Memory B cell (primary cell): ENCODE results near the gene C2CD4D.

Experiments used
- ATAC-seq: fragments of 150-1000 bp; cut with Tn5 transposase; 2 replicates; pipeline ENCODE4 v1.10.0; 2021; ENCODE audit warnings: low read depth, mild to moderate bottlenecking, moderate library complexity
- DNase-seq, 2 donors: peaks; one replicate each; pipeline ENCODE4 v3.0.0; 2022; ENCODE audit warnings: low spot score in 2 of 2
- H3K27ac Mint-ChIP-seq: one replicate; pipeline ENCODE4 v1.8.0; 2022; ENCODE audit warnings: mild to moderate bottlenecking, moderate library complexity, mixed read lengths
- H3K27me3 Mint-ChIP-seq: one replicate; pipeline ENCODE4 v1.8.0; 2022; ENCODE audit warnings: mixed read lengths
- H3K36me3 Mint-ChIP-seq: one replicate; pipeline ENCODE4 v1.8.0; 2022; ENCODE audit warnings: mild to moderate bottlenecking, mixed read lengths
- H3K4me1 Mint-ChIP-seq: one replicate; pipeline ENCODE4 v1.8.0; 2022; ENCODE audit warnings: mixed read lengths
- H3K4me3 Mint-ChIP-seq: one replicate; pipeline ENCODE4 v1.8.0; 2022; ENCODE audit warnings: mild to moderate bottlenecking, moderate library complexity, mixed read lengths
- H3K9me3 Mint-ChIP-seq: one replicate; pipeline ENCODE4 v1.8.0; 2022; ENCODE audit warnings: mixed read lengths

The C2CD4D gene

GRCh38 chr1:151834239-151834638, 5.4 kb downstream of the C2CD4D start:
- DNase-seq (no peak), ATAC-seq (no peak)
- no peak overlapping the region for H3K4me3 Mint-ChIP-seq
- no peak overlapping the region for H3K27ac Mint-ChIP-seq
- peaks cover 19% of the 10 kb centered on the region for H3K27me3 Mint-ChIP-seq
- H3K9me3 Mint-ChIP-seq: no peaks in the 10 kb centered on the region
- H3K36me3 Mint-ChIP-seq: no peaks in the 10 kb centered on the region
- peaks cover 16% of the 10 kb centered on the region for H3K4me1 Mint-ChIP-seq

GRCh38 chr1:151833172-151833900, 6.3 kb downstream of the C2CD4D start:
- DNase-seq (no peak), ATAC-seq (no peak)
- Mint-ChIP-seq H3K27ac (no peak overlapping the region), H3K36me3 (no peaks in the 10 kb centered on the region), H3K4me1 (peaks cover 20% of the 10 kb centered on the region), H3K9me3 (no peaks in the 10 kb centered on the region), H3K4me3 (no peak overlapping the region), H3K27me3 (peaks cover 22% of the 10 kb centered on the region)

DNA sequence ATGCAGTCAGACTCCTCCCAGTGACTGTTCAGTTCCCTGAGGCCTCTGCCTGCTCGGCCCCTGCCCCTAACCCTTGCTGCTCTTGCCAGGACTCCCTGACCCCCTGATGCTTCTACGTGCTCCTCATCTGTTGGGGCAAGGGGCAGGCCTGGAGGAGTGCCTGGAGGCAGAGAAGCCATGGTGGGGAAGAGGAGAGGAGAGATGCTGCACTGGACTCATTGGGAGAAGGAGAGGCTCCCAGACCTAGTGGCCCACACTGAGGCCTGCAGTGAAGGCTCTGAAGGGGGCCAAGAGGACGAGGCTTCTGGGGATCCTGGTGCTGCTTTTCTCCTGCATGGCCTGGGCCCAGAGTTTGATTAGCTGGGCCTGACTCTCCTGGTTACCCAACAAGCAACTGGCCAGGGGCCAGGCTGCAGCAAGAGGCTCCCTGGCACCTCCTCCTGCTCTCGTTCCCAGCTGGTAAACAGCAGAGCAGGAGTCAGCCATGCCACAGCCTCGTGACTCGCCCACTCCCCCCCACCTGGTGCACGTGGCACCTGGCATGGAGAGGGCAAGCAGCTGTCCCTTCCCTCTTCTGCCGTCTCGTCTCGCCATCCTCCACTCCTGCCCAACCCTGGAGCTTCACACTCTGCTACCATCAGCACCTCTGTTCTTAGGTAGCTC, 7.2 kb downstream of the C2CD4D start:
- ATAC-seq (no peak), DNase-seq (no peak)
- Mint-ChIP-seq H3K27me3 (peaks cover 26% of the 10 kb centered on the region), H3K9me3 (no peaks in the 10 kb centered on the region), H3K27ac (no peak overlapping the region), H3K4me1 (peaks cover 16% of the 10 kb centered on the region), H3K4me3 (no peak overlapping the region), H3K36me3 (no peaks in the 10 kb centered on the region)

- Mint-ChIP-seq H3K36me3 (no peaks in the 10 kb centered on the region), H3K4me1 (peaks cover 13% of the 10 kb centered on the region), H3K27me3 (peaks cover 21% of the 10 kb centered on the region), H3K27ac (no peak within 1 kb of the TSS), H3K9me3 (no peaks in the 10 kb centered on the region), H3K4me3 (no peak within 1 kb of the TSS)
- no peak for ATAC-seq
- DNase-seq: no peak
These were observed 8.0 kb downstream of the C2CD4D start, which contains the start of gene RORC for GRCh38 chr1:151831605-151832004. Gene RORC (minus strand): TSS chr1:151831802. CDS start chr1:151831764, 38 bp downstream.

- DNase-seq: no peak
- H3K4me1 Mint-ChIP-seq: peaks cover 10% of the 10 kb centered on the region
- no peaks in the 10 kb centered on the region for H3K36me3 Mint-ChIP-seq
- H3K27me3 Mint-ChIP-seq: peaks cover 22% of the 10 kb centered on the region
- H3K27ac Mint-ChIP-seq: no peak overlapping the region
- H3K4me3 Mint-ChIP-seq: no peak overlapping the region
- no peaks in the 10 kb centered on the region for H3K9me3 Mint-ChIP-seq
- no peak for ATAC-seq
These were observed 8.4 kb downstream of the C2CD4D start for GRCh38 chr1:151831256-151831591.

DNA sequence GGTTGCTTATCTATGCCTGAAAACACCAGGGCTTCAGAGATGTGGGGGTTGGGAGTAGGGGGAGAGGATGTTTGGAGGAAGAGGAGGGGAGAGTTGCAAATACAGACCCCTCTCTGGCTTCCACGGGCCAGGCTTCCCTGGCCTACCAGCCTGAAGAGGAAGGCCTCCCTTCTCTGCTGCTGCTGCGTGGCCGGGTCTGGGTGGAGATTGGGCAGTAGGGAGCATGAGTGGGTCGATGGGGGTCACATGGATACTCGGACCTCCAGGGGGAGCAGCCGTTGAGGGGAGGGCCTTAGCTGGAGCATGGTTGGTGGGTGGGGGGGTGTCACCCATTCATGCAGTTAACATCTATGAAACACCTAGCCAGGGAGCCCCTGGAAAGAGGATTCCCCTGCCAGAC, 9.6 kb downstream of the C2CD4D start:
- no peak for ATAC-seq
- Mint-ChIP-seq H3K9me3 (no peaks in the 10 kb centered on the region), H3K36me3 (no peaks in the 10 kb centered on the region), H3K27me3 (peaks cover 22% of the 10 kb centered on the region), H3K4me3 (no peak overlapping the region), H3K27ac (no peak overlapping the region), H3K4me1 (peaks cover 10% of the 10 kb centered on the region)
- no peak for DNase-seq

GRCh38 chr1:151829352-151830046, 10.1 kb downstream of the C2CD4D start:
- H3K36me3 Mint-ChIP-seq: no peaks in the 10 kb centered on the region
- no peak for DNase-seq
- H3K27ac Mint-ChIP-seq: no peak overlapping the region
- no peak overlapping the region for H3K4me3 Mint-ChIP-seq
- no peak for ATAC-seq
- H3K27me3 Mint-ChIP-seq: peaks cover 22% of the 10 kb centered on the region
- H3K4me1 Mint-ChIP-seq: peaks cover 10% of the 10 kb centered on the region
- H3K9me3 Mint-ChIP-seq: no peaks in the 10 kb centered on the region

GRCh38 chr1:151828921-151829320, 10.7 kb downstream of the C2CD4D start:
- ATAC-seq: no peak
- H3K27me3 Mint-ChIP-seq: peaks cover 22% of the 10 kb centered on the region
- H3K4me1 Mint-ChIP-seq: peaks cover 10% of the 10 kb centered on the region
- no peaks in the 10 kb centered on the region for H3K36me3 Mint-ChIP-seq
- H3K4me3 Mint-ChIP-seq: no peak overlapping the region
- no peak for DNase-seq
- H3K27ac Mint-ChIP-seq: no peak overlapping the region
- no peaks in the 10 kb centered on the region for H3K9me3 Mint-ChIP-seq

DNA sequence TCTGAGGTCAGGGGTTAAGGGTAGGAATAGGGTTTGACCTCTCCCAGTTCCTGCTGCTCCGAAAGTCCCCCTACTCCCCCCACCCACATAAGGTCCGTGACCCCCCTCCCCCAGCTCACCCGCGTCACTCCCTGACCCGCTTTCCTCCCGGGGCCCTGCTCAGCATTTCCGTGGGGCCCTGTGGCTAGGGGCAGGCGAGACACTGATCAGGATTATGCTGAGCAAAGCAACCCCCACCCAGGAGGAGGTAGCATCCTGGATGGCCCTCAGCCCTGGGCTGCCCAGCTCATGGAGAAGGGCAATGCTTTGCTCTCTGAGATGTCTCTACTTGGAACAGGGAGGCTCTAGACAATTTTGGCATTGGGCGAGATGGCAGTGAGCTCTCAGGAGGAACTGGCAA, 11.8 kb downstream of the C2CD4D start:
- H3K27me3 Mint-ChIP-seq: peaks cover 25% of the 10 kb centered on the region
- H3K4me1 Mint-ChIP-seq: peaks cover 10% of the 10 kb centered on the region
- no peaks in the 10 kb centered on the region for H3K36me3 Mint-ChIP-seq
- H3K27ac Mint-ChIP-seq: no peak overlapping the region
- no peak overlapping the region for H3K4me3 Mint-ChIP-seq
- DNase-seq (no peak), ATAC-seq (no peak)
- H3K9me3 Mint-ChIP-seq: no peaks in the 10 kb centered on the region

DNA sequence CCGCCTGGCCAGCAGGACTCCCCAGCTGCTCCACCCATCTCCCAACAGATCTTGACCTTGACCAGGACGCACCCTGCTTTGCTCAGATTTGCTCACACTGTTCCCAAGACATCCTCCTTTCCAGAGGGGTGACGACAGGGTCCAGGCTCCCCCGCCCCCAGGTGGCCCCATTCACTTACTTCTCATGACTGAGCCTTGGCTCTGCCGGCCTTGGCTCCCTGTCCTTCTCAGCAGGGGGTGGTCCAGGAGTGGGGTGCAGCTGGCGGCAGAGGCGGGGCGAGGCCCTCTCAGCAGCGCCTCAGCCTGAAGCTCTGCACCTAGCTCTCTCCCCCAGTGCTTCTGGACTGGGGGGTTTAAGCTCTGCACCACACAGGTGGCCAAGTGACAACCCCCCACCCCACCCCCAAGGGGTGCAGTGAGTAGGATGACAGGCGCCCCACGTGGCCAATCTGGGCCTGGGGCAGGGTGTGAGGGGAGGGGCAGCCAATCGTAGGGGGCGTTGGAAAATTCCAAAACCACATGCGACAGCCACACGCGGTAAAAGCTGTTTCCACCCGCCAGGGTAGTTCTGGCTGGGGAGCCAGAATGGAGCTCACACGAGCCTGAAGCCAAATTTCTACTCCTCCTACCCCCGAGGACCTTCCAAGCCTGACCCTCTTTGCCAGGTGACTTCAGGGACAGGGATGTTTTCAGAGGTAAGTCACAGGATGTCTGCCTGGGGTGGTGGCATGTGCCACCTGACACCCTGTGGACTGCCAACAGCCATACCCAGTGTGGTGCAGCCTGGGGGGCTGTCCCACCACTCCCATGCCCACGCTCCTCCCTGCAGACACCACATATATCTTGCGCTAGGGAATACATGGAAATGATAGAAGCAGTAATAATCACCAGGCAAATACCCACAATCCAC, 13.6 kb downstream of the C2CD4D start:
- DNase-seq (no peak), ATAC-seq (no peak)
- H3K27ac Mint-ChIP-seq: no peak overlapping the region
- peaks cover 22% of the 10 kb centered on the region for H3K27me3 Mint-ChIP-seq
- no peaks in the 10 kb centered on the region for H3K9me3 Mint-ChIP-seq
- H3K36me3 Mint-ChIP-seq: no peaks in the 10 kb centered on the region
- peaks cover 10% of the 10 kb centered on the region for H3K4me1 Mint-ChIP-seq
- H3K4me3 Mint-ChIP-seq: no peak overlapping the region

DNA sequence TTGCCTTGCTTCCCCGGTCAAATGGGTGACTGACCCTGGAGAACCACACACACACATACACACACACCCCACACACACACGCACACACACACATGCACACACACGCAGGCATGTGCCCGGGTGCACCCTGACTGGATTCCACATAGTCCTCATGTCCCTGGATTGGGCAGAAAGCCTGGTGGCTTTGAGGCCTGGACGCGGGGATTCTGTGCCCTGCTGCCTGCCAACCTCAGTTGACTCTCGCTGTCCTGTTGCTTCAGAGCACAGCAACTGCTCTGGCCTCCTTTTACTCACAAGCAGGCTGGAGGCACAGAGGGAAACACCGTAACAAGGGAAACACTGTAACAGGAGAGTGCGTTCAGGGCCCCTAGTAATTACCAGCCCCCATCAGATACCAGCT, 14.4 kb downstream of the C2CD4D start:
- Mint-ChIP-seq H3K4me3 (no peak overlapping the region), H3K27me3 (peaks cover 21% of the 10 kb centered on the region), H3K27ac (no peak overlapping the region), H3K4me1 (peaks cover 8% of the 10 kb centered on the region), H3K36me3 (no peaks in the 10 kb centered on the region), H3K9me3 (no peaks in the 10 kb centered on the region)
- no peak for DNase-seq
- ATAC-seq: no peak

GRCh38 chr1:151823175-151823574, 16.4 kb downstream of the C2CD4D start:
- Mint-ChIP-seq H3K9me3 (no peaks in the 10 kb centered on the region), H3K36me3 (no peaks in the 10 kb centered on the region), H3K27ac (no peak overlapping the region), H3K4me3 (no peak overlapping the region), H3K27me3 (peaks cover 17% of the 10 kb centered on the region), H3K4me1 (no peaks in the 10 kb centered on the region)
- DNase-seq (no peak), ATAC-seq (no peak)

- peaks cover 2% of the 10 kb centered on the region for H3K4me1 Mint-ChIP-seq
- no peaks in the 10 kb centered on the region for H3K9me3 Mint-ChIP-seq
- no peak for ATAC-seq
- H3K27me3 Mint-ChIP-seq: peaks cover 13% of the 10 kb centered on the region
- DNase-seq: no peak
- no peak overlapping the region for H3K27ac Mint-ChIP-seq
- no peaks in the 10 kb centered on the region for H3K36me3 Mint-ChIP-seq
- no peak overlapping the region for H3K4me3 Mint-ChIP-seq
These were observed 17.2 kb downstream of the C2CD4D start for GRCh38 chr1:151822404-151822803.

GRCh38 chr1:151820940-151821339, 18.7 kb downstream of the C2CD4D start:
- H3K27me3 Mint-ChIP-seq: peaks cover 14% of the 10 kb centered on the region
- no peaks in the 10 kb centered on the region for H3K9me3 Mint-ChIP-seq
- no peak overlapping the region for H3K27ac Mint-ChIP-seq
- DNase-seq (no peak), ATAC-seq (no peak)
- H3K36me3 Mint-ChIP-seq: no peaks in the 10 kb centered on the region
- H3K4me3 Mint-ChIP-seq: no peak overlapping the region
- H3K4me1 Mint-ChIP-seq: peaks cover 2% of the 10 kb centered on the region
